Activated CD4-positive, CD25-positive, alpha-beta regulatory T cell (primary cell): ENCODE data around the gene ITPR2.
"Not testable (repeated sequence)": the region's sequence is repeated elsewhere in the genome, so short reads cannot be mapped to it uniquely, and the experiment has no call there.

ENCODE experiments used
- DNase-seq, 4 experiments: peaks; one replicate each; lab custom pipeline; 2025; lab: John Stamatoyannopoulos, UW

The ITPR2 gene

DNA sequence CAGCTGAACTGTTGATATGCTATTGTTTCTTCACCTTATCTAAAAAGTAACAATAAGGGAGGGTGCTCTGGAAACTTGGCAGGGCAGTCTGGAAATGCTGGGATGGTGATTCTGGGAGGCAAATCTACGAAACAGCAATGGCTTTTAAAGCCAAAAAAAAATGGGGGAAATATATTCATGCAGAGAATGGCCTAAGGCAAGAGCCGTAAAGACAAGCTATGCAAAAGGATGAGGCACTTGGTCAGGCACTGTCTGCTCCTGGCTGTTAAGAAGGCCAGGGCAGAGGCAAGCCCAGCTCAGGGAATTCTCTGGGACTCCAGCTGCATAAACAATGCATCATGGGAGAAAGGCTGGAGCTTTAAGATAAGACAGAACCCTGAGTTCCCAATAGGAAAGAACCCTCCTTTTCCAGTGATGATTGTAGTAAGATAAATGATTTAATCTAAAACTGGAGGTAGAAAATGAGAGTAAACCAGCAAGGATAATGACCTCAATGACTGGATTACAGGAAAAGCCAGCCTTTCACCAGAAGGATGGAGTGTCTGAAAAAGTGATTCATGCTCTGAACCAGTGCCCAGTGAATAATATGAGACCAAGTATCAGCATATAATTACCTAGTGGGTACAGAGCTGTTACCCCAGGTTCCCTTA is 46.0 kb downstream of the ITPR2 start:
- DNase-seq = no peak

DNA sequence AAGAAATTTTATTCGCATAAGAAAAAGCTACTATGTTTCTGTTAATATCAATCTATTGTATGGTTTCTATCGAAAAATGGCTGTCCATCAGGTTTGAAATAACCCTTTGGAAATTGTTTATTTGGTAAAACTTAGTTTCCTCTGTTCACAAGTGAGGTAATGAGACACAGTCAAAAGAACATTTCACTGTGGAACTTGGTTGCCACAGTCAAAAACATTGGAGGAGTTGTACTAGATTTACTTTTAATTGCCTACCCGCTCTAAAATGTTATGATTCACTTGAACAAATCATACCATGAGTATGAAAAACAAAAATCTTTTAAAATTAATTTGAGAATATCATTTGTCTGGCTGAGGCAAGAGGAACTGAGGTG is 46.5 kb downstream of the ITPR2 start:
- no peak for DNase-seq

DNA sequence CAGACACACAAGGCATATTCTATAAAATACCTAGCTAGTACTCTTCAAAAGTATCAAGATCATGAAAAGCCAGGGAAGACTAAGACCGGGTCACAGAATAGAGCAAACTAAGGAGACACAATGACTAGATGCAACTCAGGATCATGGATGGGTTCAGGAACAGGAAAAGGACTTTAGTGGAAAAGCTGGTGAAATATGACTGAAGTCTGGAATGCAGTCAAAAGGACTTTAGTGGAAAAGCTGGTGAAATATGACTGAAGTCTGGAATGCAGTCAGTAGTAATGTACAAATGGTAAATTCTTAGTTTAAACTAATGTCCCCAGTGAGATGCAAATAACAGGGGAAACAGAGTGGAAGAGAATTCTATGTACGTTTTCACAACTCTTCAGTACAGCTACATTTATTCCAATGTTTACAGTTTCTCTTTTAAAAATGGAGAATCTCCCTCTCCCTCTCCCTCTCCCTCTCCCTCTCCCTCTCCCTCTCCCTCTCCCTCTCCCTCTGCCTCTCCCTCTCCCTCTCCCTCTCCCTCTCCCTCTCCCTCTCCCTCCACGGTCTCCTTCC is 49.1 kb downstream of the ITPR2 start:
- not testable (repeated sequence) for DNase-seq

DNA sequence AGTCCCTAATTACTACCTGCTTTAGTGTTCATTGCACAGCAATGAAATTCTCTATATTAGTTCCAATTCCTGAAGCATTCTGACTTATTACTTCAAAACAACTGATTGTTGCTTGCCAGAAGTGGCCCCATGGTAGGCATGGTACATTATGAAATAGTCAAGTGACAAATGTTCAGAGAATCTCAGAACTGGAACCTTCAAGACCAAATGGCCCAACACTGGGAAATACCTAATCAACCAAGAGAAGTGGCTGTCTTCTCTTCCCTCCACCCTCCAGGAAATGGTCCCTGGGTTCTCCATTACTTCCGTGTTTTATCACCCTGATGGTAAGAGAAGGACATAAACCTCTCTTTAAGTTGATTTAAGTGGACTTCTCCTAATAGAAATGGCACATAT is 49.9 kb downstream of the ITPR2 start:
- no peak for DNase-seq

- no peak for DNase-seq
Measured at GRCh38 chr12:26782372-26783130, 50.4 kb downstream of the ITPR2 start.

DNA sequence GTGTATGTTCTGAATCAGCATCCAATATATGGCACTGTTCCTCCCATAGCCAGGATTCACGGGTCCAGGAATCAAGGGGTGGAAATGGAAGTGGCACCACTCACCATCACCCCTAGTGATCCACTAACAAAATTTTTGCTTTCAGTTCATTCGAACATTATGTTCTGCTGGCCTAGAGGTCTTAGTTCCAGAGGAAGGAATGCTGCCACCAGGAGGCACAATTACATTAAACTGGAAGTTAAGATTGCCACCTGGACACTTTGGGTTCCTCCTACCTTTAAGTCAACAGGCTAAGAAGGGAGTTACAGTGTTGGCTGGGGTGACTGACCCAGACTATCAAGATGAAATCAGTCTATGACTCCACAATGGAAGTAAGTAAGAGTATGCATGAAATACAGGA is 52.3 kb downstream of the ITPR2 start:
- not testable (repeated sequence) for DNase-seq

GRCh38 chr12:26778173-26778775 is 54.7 kb downstream of the ITPR2 start:
- not testable (repeated sequence) for DNase-seq

DNA sequence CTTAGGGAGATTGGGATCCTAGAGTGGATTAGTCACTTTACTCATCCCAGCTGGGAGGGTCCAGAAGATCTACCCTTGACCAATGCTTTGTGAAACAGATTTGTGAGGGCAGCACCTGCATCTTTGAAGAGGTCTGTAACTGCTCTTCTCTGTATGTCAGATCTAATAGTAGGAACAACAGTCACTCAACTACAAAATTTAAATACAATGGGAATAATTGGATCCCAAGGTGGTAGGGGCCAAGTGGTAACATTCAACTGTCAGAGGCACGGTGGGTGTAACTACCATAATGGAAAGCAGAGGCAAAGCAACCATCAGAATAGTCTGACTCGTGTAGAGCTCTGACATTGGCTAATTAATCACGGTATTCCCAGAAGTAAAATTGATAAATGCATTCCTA is 55.8 kb downstream of the ITPR2 start:
- DNase-seq = no peak

DNA sequence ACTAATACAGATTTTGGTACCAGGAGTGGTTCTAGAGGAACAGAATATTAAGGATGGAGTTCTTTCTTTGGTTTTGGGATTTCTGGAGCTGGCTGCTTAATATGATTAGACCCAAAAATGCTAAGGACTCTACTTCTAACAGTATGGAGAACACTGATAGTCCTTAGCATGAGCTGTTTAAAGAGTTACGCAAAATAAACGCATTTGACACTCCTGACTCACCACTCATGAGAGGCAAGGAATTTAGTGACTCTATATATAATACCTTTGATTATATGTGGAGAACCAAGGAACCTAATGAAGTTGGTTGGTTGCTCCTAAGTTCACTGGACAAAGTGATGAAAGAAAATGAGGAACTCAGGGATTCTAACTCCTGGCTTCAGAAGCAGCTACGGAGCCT is 57.0 kb downstream of the ITPR2 start:
- DNase-seq = not testable (repeated sequence)

DNA sequence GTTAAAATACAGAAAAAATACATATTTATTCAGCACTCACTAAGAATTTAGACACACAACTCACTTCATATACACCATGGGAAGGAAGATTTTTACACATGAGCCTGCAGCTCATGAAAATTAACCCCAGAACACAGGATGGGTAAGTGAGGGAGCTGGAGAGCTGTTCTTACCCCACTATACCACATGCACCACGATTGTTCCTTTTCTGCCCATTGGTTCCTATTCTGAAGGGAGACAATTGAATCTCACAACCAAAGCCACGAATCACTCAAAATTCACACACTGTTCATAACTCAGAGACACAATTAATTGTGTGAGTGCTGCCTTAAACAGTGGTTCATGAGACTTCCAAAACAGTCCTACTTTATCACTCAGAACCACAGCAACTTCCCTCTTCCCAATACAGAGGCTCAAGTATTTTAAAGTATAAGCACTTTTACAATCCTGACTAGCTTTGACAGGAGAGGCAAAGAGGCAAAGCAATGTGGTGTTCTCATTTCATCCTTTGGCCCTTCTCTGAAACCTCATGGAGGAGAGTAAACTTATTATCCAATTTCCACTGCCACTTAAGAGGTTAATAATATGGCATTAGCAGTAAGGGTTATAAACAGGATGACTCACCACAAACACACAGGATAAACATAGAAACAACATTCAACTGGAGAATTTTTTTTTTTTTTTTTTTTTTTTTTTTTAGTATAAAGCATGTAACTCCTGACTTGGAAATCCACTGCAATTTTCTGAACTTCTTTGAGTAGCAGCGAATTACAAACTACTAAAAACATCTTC is 59.5 kb downstream of the ITPR2 start:
- no peak for DNase-seq

DNA sequence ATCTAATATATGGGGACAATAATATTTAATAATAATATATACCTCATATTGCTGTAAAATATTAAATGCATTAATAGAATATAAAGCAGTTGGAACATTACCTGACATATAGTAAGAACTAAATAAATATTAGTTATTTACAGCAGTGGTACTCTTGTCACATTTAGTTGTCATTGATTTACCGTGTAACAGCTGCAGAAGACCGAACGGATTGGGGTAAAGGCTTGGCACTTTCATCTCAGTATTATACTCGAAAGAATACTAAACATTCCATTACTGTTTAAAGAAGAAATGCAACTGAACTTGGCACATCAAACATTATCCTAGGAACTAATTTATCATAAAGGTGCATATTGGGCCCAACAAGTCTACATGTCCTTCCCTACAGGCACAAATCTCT is 61.1 kb downstream of the ITPR2 start:
- no peak for DNase-seq

DNA sequence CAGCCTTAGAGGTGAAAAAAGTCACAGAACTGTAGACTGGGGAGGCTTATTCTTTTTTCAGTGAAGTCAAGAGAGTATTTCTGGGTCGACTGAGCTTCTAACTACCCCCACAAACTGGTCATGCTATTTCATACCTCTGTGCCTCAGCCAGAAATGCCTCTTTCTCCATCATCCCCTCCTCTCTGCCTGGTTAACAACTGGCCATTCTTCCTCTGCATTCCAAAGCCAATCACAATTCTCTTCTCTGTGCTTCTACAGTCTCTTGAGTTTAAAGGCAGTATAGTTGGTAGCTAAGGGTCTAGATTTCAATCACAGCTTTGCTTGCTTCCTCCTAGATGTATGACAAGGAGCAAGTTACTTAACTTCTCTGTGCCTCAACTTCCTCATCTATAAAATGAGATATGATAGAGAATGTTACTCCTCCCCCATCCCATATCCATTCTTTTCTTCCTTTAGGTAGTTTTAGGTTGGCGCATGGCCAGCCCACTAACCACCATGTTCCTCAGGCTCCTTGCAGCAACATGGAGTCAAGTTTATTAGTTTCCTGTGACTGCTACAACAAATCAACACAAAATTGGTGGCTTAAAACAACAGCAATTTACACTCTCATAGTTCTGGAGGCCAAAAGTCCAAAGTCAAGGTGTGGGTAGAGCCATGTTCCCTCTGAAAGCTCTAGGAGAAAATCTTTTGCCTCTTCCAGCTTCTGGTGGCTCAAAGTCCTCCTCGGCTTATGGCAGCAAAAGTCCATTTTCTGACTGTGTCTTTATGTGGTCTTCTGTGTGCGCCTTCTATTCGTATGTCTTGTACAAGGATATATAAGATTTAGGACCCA is 62.5 kb downstream of the ITPR2 start:
- DNase-seq = no peak

DNA sequence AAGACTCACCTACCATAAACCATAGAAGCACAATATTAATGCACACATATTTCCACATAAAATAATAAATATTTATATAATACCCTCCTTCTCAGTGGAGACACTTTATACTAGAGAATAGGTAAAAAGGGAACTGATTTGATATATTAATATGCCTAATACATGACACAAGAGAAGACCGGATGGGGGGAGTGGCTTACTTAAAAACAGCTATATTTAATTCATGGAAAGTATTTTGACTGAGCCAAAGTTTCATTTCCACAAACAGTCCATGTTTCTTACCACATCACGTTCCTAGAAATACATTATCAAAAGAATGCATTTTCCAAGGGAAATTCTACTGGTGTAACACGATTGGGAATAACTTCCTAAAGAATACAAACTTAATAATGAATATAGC is 63.4 kb downstream of the ITPR2 start:
- DNase-seq = no peak

GRCh38 chr12:26768611-26769603 is 64.1 kb downstream of the ITPR2 start:
- DNase-seq = no peak

GRCh38 chr12:26767865-26768264 is 65.1 kb downstream of the ITPR2 start:
- DNase-seq = no peak

- DNase-seq = no peak
Measured at GRCh38 chr12:26767116-26767515, 65.9 kb downstream of the ITPR2 start.

GRCh38 chr12:26762186-26762585 is 70.8 kb downstream of the ITPR2 start:
- DNase-seq = no peak

GRCh38 chr12:26761775-26762174 is 71.2 kb downstream of the ITPR2 start:
- no peak for DNase-seq

DNA sequence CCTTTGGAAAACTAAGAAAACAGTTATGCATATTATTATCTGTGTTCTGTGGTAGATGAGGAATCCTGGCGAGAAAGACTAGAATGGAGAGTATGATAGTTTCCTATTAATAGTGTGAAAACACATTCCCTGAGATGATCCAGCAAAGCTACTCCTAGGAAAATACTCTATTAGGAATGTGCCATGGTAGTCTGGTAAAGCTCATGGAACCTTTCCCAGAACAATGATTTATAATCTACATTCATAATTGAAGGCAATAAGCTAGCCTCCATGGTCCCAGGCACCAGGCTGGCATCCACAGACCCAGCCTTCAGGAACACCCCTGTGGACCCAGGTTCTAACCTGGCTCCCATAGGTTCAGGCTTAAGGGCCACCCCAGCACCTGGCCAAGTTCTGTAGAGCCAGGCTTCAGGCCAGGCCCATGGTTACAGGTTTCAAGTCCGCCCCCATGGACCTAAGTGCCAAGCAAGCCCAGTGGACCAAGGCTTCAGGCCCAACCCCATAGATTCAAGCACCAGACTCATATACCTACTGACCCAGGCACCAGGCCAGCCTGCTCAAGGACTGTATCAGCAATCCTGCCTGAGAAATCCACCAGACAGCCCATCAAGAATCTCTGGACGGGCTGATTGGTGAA is 72.2 kb downstream of the ITPR2 start:
- no peak for DNase-seq

DNA sequence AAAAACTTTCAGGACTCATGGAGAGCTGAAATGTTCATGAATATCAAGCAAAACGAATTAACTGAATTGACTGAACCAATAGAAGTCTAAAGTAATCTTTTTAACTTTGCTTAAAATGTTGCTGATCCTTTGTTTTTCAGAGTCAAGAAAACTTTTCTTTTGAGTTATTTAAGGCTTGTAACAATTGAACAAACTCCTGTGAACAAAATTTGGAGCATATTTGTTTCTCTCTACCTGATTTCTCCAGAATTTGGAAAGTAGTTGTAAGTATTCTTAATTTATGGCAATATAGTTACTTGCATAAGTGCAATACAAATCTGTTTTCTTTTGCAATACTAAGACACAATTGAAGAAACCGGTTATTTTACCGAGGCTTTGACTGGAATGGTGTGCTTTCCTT is 77.6 kb downstream of the ITPR2 start:
- not testable (repeated sequence) for DNase-seq
